HG03520 (cell line): ENCODE results near the gene RCBTB1.

ENCODE experiments used
- ATAC-seq: cut with Tn5 transposase; IDR thresholded peaks from one replicate; pipeline ENCODE4 v1.9.1; 2021; ENCODE audit warnings: mild to moderate bottlenecking, moderate library complexity; ENCODE audit not compliant: unreplicated experiment

RCBTB1 gene

DNA sequence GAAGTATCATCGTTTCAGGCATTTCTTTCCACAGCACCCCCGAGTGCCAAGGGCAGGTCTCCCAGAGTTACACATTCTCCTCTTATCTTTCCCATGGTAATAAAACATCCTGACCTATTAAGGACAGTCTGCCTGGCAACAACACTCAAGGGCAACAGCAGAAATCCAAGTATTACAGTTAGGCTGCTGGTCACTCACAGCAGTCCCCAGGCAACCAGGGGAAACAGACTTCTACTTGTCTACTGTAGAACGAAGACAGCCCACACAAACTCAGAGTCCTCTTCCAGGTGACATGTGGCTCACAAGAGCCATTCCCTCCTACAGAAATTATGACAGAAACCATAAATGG lies 24.3 kb downstream of the RCBTB1 start:
- no peak for ATAC-seq

- ATAC-seq = no peak
These were observed 24.9 kb downstream of the RCBTB1 start for GRCh38 chr13:49560270-49561061.

DNA sequence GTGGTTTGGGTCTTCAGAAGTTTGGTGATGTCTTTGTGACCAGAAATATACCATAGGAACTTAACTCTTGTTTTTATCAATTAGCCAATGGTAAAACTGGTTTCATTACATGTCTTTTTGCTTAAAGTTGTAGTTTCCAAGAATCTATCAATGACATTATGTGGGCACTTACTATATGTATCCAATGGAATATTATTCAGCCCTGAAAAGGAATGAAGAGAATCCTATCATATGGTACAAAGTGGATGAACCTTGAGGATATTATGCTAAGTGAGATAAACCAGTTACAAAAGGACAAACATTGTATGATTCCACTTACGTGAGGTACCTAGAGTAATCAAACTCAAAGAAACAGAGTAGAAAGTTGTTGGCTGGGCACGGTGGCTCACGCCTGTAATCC lies 26.4 kb downstream of the RCBTB1 start:
- no peak for ATAC-seq

- ATAC-seq = no peak
These were observed 31.0 kb downstream of the RCBTB1 start for GRCh38 chr13:49554387-49554786.

DNA sequence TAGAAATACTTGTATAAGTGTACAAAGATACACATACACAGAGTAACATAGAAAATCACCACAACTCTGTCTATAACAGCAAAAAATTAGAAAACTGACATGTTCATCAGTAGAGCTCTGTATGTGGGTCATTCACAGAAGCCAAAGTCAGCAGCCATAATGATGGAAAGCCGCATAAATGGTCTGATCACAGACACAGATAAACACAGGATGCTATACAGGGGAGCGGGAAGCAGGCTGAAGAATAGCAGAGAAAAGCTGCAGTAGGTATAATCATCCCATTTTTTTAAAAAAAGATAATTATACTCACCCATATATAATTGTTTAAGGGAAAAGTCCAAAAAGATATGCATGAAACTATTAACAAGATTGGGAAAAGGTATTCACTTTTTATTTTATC lies 31.5 kb downstream of the RCBTB1 start:
- no peak for ATAC-seq

DNA sequence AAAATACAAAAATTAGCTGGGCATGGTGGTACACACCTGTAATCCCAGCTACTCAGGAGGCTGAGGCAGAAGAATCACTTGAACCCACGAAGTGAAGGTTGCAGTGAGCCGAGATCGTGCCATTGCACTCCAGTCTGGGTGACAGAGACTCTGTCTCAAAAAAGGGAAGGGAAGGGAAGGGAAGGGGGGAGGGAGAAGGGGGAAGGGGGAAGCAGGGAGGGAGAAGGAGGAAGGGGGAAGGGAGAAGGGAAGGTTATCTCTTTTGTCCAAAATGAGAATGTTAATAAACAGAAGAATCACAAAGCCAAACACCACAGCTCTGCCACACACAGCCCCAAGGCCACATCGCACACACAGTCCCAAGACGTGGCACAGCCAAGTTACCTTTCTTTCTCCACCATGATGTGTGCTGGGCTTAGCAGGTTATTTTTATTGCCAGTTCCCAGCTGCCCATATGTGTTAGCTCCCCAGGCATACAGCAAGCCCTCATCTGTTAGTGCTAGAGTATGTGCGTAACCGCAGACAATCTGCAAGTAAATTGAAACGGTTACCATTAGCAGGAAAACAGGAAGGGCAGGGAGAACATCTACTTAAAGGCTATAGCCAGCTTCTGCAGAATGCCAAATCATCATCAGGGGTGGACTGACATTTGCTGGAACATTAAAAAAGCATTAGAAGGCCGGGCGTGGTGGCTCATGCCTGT lies 34.3 kb downstream of the RCBTB1 start:
- ATAC-seq = no peak

DNA sequence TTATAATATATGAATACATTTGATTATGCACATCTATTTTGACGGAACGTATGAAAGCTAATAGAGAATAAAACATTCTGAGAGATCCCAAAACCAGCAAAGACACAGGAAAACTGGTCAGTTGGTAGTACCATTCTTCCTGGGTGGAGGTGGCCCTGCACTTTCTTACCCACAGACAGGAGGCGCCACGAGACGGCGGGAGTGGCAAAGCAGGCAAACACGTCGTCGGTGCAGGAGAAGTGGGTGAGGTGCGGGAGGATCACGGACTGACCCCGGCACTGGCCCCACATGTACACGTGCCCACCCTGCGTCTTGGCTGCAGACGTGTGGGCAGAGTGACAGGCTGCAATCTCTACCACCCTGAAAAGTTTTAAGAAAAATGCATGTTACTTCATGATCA lies 36.1 kb downstream of the RCBTB1 start:
- no peak for ATAC-seq

DNA sequence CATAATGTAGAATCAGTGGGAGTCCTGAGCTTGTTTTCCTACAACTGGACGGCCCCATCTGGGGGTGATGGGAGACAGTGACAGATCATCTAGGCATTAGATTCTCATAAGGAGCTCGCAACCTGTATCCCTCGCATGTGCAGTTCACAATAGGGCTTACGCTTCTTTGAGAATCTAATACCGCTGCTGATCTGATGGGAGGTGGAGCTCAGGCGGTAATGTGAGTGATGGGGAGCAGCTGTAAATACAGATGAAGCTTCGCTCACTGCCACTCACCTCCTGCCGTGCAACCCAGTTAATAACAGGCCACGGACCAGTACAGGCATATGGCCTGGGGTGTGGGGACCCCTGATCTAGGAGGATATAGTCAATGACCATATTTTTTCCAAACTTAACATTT lies 38.8 kb downstream of the RCBTB1 start:
- no peak for ATAC-seq

- ATAC-seq = no peak
These were observed 39.7 kb downstream of the RCBTB1 start for GRCh38 chr13:49545661-49546060.

GRCh38 chr13:49543656-49544055 lies 41.7 kb downstream of the RCBTB1 start:
- no peak for ATAC-seq

- ATAC-seq = no peak
These were observed 44.8 kb downstream of the RCBTB1 start for GRCh38 chr13:49540552-49540951.

- no peak for ATAC-seq
These were observed 45.6 kb downstream of the RCBTB1 start for GRCh38 chr13:49539746-49540145.

DNA sequence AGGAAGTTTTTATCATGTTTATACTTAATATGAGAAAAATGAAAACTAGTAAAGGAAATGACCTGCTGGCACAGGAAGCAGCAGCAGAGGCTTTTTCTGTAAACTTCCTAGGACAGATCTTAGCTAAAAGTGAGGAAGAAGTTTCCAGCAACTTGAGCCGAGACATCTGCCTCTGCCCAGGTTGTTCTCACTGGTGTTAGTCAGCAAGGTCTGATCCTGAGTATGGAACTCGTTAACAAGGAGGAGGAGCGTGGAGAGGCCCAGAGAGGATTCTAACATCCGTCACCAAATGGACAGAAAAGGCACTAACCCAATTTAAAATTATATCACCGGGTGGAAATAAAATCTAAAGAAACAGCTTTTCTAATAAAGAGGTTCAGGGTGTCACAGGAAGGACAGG lies 46.0 kb downstream of the RCBTB1 start:
- ATAC-seq = no peak

- ATAC-seq = no peak
These were observed 47.0 kb downstream of the RCBTB1 start for GRCh38 chr13:49538404-49538803.

DNA sequence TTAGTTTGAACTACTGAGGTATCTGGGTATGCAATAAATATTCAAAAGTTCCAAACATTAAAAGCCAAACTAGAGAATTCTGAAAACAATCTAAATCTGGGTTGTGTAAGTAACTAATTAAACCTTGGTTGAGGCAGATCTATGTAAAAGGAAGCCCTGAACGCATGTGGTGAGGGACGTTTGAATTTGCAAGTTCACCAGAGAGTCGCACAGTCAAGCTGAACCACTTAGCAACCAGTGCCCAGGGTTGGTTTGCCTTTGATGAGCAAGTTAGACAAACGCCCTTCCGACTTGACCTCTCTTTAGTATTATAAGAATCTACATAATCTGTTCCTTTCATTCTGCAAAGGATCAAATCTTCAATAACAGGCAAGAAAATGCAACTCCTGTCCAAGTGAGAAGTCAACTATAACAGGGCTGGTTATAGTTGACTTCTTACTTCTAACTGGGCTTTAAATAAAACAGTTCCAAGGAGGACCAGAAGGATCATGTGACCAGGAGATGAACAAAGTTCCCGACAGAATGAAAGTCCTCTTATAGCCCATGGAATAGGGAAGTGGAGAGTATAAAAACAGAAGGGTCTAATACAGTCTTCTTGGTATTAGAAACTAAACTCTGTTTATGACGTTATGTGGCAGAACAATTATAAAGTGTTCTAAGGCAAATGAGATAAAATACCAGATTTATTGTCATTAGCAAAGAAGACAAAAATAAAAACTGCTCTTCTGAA lies 49.0 kb downstream of the RCBTB1 start:
- ATAC-seq = no peak

DNA sequence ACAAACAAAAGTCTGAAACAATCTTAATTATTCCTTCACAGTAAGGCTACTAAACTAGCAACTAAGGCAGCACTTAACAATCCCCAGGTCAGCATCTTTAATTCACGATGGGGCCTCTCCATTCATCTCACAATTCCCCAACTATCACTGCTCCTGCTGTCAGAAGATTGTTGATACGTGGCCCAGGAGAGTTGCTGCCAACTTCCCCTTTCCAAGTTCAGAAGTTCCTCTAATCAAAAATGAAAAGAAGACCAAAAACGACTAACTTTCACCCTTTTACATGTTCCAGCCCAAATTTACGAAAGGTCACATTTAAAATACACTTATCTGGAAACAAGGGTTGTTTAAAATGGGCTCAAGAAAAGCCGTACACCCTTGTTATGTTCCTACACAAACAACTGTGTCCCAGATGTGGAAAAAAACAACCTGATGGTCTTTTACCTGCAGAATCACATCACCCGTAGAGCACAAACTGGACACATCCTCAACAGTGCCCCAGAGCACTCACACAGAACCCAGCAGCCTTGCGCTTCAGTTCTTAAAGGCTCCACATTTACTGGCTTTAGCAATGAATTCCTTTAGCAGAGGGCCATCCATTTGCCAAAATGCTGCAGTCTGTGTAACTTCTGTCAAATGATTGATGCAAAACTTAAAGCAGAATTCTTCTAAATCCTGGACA lies 51.6 kb downstream of the RCBTB1 start:
- no peak for ATAC-seq

DNA sequence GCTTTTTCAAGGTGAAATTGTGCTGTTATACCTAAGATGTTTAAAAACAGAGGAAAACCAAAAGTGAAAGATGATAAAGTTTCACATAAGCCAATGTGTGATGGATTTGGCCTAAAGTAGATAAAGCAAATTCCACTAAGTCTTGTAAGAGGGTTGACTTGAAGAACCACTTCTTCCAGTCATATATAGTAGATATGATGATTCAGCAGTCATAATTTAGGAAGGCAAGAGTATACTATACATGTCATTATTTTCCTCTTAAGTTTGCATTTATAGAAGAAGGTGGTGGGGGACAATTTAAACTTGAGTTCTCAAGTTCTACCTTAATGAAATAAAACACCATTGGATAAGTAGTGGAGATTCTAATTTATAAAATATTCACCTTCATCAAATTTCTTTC lies 52.3 kb downstream of the RCBTB1 start:
- no peak for ATAC-seq

DNA sequence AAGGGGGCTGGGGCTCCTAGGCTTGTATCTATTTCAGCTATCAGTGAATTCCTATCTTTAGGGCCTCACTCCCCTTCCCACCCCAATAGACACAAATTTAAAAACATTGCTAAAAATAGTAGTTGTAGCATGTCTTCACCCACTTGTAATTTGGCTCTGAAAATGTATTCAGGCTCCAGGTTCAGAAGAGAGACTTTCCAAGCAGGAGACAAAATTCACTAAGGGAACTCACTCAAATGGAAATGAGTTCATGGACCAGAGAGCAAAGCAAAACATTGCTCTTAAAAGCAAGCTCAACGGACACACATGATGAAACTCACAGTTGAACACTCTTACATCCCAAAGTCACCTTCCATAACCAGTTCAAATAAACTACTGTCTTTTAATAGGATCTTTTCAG lies 52.8 kb downstream of the RCBTB1 start:
- ATAC-seq = no peak

DNA sequence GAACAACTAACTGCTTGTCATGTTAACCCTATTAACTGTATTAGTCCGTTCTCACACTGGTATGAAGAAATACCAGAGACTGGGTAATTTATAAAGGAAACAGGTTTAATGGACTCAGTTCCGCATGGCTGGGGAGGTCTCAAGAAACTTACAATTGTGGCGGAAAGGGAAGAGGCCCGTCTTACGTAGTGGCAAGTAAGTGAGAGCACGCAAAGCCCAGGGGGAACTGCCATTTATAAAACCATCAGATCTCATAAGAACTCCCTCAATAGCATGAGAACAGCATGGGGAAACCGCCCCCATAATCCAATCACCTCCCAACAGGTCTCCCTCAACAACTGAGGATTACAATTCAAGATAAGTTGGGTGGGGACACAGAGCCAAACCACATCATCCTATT lies 54.9 kb downstream of the RCBTB1 start:
- ATAC-seq = no peak

- no peak for ATAC-seq
These were observed 57.2 kb downstream of the RCBTB1 start for GRCh38 chr13:49528161-49528560.

- no peak for ATAC-seq
These were observed 58.2 kb downstream of the RCBTB1 start for GRCh38 chr13:49527123-49527522.
